Endothelial cell of umbilical vein (primary cell): ENCODE results near the gene EIF2A. TPM values are rescaled to one million over a fixed set of nuclear protein-coding genes. Genes with fewer than 3 reads are reported as not detected.

ENCODE experiments used
- BruUV-seq: library from RNA; stranded (reverse); fragments of 400-500 nt; replicated peaks from 2 replicates; lab custom pipeline; 2021; lab: Mats Ljungman, UMichigan
- CTCF ChIA-PET: fragments of 300-600, 350-600 bp; sonication (Branson Sonifier 250); formaldehyde crosslinking; loops from one replicate; lab custom pipeline; 2021; ENCODE audit warnings: antibody characterized with exemption, inconsistent platforms; lab: Charles Lee
- POLR2A ChIA-PET: fragments of 300-600, 350-600 bp; sonication (Branson Sonifier 250); formaldehyde crosslinking; loops from one replicate; lab custom pipeline; 2021; ENCODE audit warnings: antibody characterized with exemption, inconsistent platforms; lab: Charles Lee
- DNase-seq: peaks from one replicate; pipeline ENCODE4 v3.0.0-alpha.2; 2011; ENCODE audit warnings: low read depth, low spot score
- FAIRE-seq: peaks from 2 replicates; lab custom pipeline; 2011; peaks lifted over from hg19 to GRCh38; lab: Jason Lieb, UNC
- H2AFZ ChIP-seq: 2 replicates; pipeline ENCODE4 v1.6.0; 2012; ENCODE audit warnings: low read depth, low read length, control low read depth, inconsistent platforms
- H3K27ac ChIP-seq: 2 replicates; pipeline ENCODE4 v1.5.1; 2011; ENCODE audit warnings: low read depth, mild to moderate bottlenecking, control low read depth, low read length, moderate library complexity; ENCODE audit not compliant: insufficient read depth
- H3K27me3 ChIP-seq, 2 experiments: 2 replicates each; pipeline versions ENCODE4 v1.6.0 to v1.6.1; 2011; ENCODE audit warnings: low read length in 2 of 2, mixed read lengths in 1 of 2; ENCODE audit not compliant: control insufficient read depth in 2 of 2, insufficient read depth in 2 of 2
- H3K36me3 ChIP-seq, 2 experiments: 2 replicates in 1 of 2; 3 replicates in 1 of 2; pipeline ENCODE4 v1.5.1; 2011; ENCODE audit warnings: low read length in 2 of 2, mild to moderate bottlenecking in 1 of 2, moderate library complexity in 1 of 2; ENCODE audit not compliant: control insufficient read depth in 2 of 2, insufficient read depth in 2 of 2; ENCODE audit errors: extremely low read depth in 1 of 2
- H3K4me1 ChIP-seq: 3 replicates; pipeline ENCODE4 v1.5.1; 2011; ENCODE audit warnings: mild to moderate bottlenecking, low read length; ENCODE audit not compliant: control insufficient read depth, insufficient read depth; ENCODE audit errors: extremely low read depth
- H3K4me2 ChIP-seq: 2 replicates; pipeline ENCODE4 v1.6.1; 2011; ENCODE audit warnings: low read length, control low read depth, mixed read lengths; ENCODE audit not compliant: insufficient read depth
- H3K4me3 ChIP-seq, 3 experiments: fragments of 200-600 bp in 1 of 3; sonication (generic), shearing (Covaris generic) in 1 of 3; replicated peaks in 1 of 3; 2 replicates each; pipeline ENCODE4 v1.5.1; 2011 to 2016; ENCODE audit warnings: control low read depth in 3 of 3, low read length in 3 of 3, mild to moderate bottlenecking in 2 of 3, inconsistent platforms in 1 of 3, low read depth in 1 of 3, moderate library complexity in 1 of 3; ENCODE audit not compliant: insufficient read depth in 1 of 3
- H3K79me2 ChIP-seq: 2 replicates; pipeline ENCODE4 v1.6.0; 2012; ENCODE audit warnings: low read length, inconsistent platforms; ENCODE audit not compliant: control insufficient read depth, insufficient read depth
- H3K9ac ChIP-seq: replicated peaks from 2 replicates; pipeline ENCODE3; 2011; ENCODE audit warnings: low read length, control low read depth; ENCODE audit not compliant: insufficient read depth; ENCODE audit errors: extremely low read depth
- H3K9me1 ChIP-seq: replicated peaks from 3 replicates; pipeline ENCODE4 v1.6.0; 2011; ENCODE audit warnings: mild to moderate bottlenecking, low read length; ENCODE audit not compliant: control insufficient read depth, insufficient read depth; ENCODE audit errors: extremely low read depth
- H3K9me3 ChIP-seq: replicated peaks from 2 replicates; pipeline ENCODE4 v1.5.1; 2012; ENCODE audit warnings: low read length, inconsistent platforms; ENCODE audit not compliant: control insufficient read depth, insufficient read depth
- H4K20me1 ChIP-seq: replicated peaks from 2 replicates; pipeline ENCODE3; 2011; ENCODE audit warnings: mild to moderate bottlenecking, low read length; ENCODE audit not compliant: control insufficient read depth, insufficient read depth; ENCODE audit errors: extremely low read depth
- EZH2 ChIP-seq: IDR thresholded peaks from 2 replicates; pipeline ENCODE4 v1.6.1; 2012; ENCODE audit warnings: borderline replicate concordance, low read depth, mild to moderate bottlenecking, moderate library complexity, low read length, inconsistent platforms; ENCODE audit not compliant: severe bottlenecking
- FOS ChIP-seq: IDR thresholded peaks from 2 replicates; pipeline ENCODE4 v1.6.1; 2011; ENCODE audit warnings: mild to moderate bottlenecking, low read length, moderate library complexity, borderline replicate concordance; ENCODE audit not compliant: insufficient read depth
- GATA2 ChIP-seq: IDR thresholded peaks from 2 replicates; pipeline ENCODE4 v1.7.0; 2011; ENCODE audit warnings: low read depth, mild to moderate bottlenecking, moderate library complexity, mixed read lengths, low read length; ENCODE audit not compliant: insufficient read length, insufficient read depth
- JUN ChIP-seq: IDR thresholded peaks from 2 replicates; pipeline ENCODE4 v1.6.1; 2011; ENCODE audit warnings: borderline replicate concordance, low read depth; ENCODE audit not compliant: insufficient read length, insufficient read depth
- MYC ChIP-seq: IDR thresholded peaks from one replicate; pipeline ENCODE4 v1.6.1; 2011; ENCODE audit warnings: mild to moderate bottlenecking, low read depth, low read length
- POLR2A ChIP-seq: IDR thresholded peaks from 2 replicates; pipeline ENCODE4 v1.6.1; 2012; ENCODE audit warnings: low read depth, mild to moderate bottlenecking, control low read depth, low read length
- POLR2AphosphoS5 ChIP-seq: IDR thresholded peaks from 2 replicates; pipeline ENCODE4 v1.6.1; 2012; ENCODE audit warnings: low read depth, mild to moderate bottlenecking, control low read depth, low read length, moderate library complexity; ENCODE audit not compliant: insufficient read depth
- dilution Hi-C: fragments of 300-500 bp; cut with MboI; formaldehyde crosslinking; loops from one replicate; pipeline ENCODE4 v1.15.0; 2019; ENCODE audit warnings: low sequenced_read_pairs; ENCODE audit not compliant: extremely low pct_ligation_motif_present
- intact Hi-C: fragments of 100-400 bp; cut with micrococcal nuclease; formaldehyde crosslinking; loops from one replicate; pipeline ENCODE4 v1.10.0; 2022
- polyA plus RNA-seq, 4 experiments: library from polyadenylated mRNA; depleted of rRNA in 3 of 4; stranded (reverse) in 3 of 4; unstranded in 1 of 4; fragments of >200 nt; gene quantifications; 2 replicates each; pipeline versions ENCODE4 v1.2.1 to v1.2.3, GENCODE V29; 2011 to 2012; ENCODE audit warnings: missing spikeins in 1 of 4
- total RNA-seq: library from RNA; stranded (reverse); gene quantifications from 2 replicates; pipeline ENCODE4 v1.2.3, GENCODE V29; 2021
- TF ChIP-seq, protein P1 (sequence below), 2 donors: IDR thresholded peaks; 1 replicate in 1 of 2; 2 replicates in 1 of 2; pipeline ENCODE4 v1.5.1; 2011; ENCODE audit warnings: low read length in 2 of 2, mild to moderate bottlenecking in 2 of 2, moderate library complexity in 2 of 2, control low read depth in 1 of 2, inconsistent platforms in 1 of 2, low read depth in 1 of 2; ENCODE audit not compliant: insufficient read depth in 1 of 2; ENCODE audit errors: extremely low read depth in 1 of 2
- TF ChIP-seq, protein P2 (sequence below): IDR thresholded peaks from 2 replicates; pipeline ENCODE4 v1.6.1; 2011; ENCODE audit not compliant: insufficient read depth, insufficient read length

Gene EIF2A
- total and polyA plus RNA-seq, 2 donors (not counting 3 experiments of a cell fraction or from before 2014, with no cell fraction given), result 85.2 to 97.6 TPM

DNA sequence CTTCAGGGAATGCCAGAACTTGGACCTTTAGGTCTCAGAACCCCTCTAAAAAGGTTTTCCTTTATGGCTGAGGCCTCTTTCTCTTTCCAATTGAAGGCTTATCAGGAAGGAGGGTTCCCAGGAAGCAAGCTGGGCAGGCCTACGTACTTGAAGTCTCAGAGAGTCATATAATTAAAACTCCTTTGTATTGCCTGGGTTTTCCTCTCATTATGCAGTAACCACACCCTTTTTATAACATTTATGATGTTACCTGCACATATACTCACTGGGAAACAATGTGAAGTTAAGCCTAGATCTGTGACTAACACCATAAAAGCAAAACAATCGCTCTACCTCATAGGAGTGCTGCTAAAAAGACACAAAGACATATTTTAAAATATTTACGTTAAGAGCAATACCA lies 27.6 kb upstream of the EIF2A start:
- Histone ChIP-seq H3K79me2 (no peaks in the 10 kb centered on the region), H3K36me3 (no peaks in the 10 kb centered on the region), H3K4me2 (no peak overlapping the region), H3K27ac (no peak overlapping the region), H3K9ac (no peak overlapping the region), H2AFZ (no peak overlapping the region), H3K27me3 (no peaks in the 10 kb centered on the region), H4K20me1 (no peaks in the 10 kb centered on the region), H3K4me1 (no peaks in the 10 kb centered on the region), H3K9me1 (no peaks in the 10 kb centered on the region), H3K4me3 (no peak overlapping the region), H3K9me3 (no peaks in the 10 kb centered on the region)
- DNase-seq (no peak), FAIRE-seq (no peak)
- dilution Hi-C loops, result no loop called here
- ChIA-PET CTCF (interaction anchor here (0.6 to 1.3 kb wide), 2 partner anchors 9 to 322 kb away, joined by 3 to 5 read pairs; no protein-coding TSS in a partner anchor), POLR2A (no interaction called here)
- TF ChIP-seq POLR2A (no peak), POLR2AphosphoS5 (no peak), GATA2 (no peak), JUN (no peak), MYC (no peak), FOS (no peak), EZH2 (no peak)
- TF ChIP-seq, protein P1, sequence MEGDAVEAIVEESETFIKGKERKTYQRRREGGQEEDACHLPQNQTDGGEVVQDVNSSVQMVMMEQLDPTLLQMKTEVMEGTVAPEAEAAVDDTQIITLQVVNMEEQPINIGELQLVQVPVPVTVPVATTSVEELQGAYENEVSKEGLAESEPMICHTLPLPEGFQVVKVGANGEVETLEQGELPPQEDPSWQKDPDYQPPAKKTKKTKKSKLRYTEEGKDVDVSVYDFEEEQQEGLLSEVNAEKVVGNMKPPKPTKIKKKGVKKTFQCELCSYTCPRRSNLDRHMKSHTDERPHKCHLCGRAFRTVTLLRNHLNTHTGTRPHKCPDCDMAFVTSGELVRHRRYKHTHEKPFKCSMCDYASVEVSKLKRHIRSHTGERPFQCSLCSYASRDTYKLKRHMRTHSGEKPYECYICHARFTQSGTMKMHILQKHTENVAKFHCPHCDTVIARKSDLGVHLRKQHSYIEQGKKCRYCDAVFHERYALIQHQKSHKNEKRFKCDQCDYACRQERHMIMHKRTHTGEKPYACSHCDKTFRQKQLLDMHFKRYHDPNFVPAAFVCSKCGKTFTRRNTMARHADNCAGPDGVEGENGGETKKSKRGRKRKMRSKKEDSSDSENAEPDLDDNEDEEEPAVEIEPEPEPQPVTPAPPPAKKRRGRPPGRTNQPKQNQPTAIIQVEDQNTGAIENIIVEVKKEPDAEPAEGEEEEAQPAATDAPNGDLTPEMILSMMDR (IDR thresholded peaks at IDR 0.05; ENCODE audit: extremely low read depth in 1 of 2, insufficient read depth in 1 of 2, low read depth in 1 of 2, low read length in 2 of 2), result no peak
- TF ChIP-seq, protein P2, sequence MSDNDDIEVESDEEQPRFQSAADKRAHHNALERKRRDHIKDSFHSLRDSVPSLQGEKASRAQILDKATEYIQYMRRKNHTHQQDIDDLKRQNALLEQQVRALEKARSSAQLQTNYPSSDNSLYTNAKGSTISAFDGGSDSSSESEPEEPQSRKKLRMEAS, result no peak
- intact Hi-C loops, result no loop called here
- no TSS peak for BruUV-seq
